Skin epidermis (tissue), 12 donors: ENCODE data around the gene OTOGL.
"Not testable (repeated sequence)": the region's sequence is repeated elsewhere in the genome, so short reads cannot be mapped to it uniquely, and the experiment has no call there.

ENCODE experiments used
- H3K27ac ChIP-seq, 21 experiments: fragments of 200-600 bp; sonication (generic) in 11 of 21; one replicate each; pipeline ENCODE4 v1.5.0; 2020; ENCODE audit warnings: mild to moderate bottlenecking in 3 of 21, inconsistent platforms in 2 of 21, moderate library complexity in 2 of 21
- H3K4me3 ChIP-seq, 7 experiments: fragments of 200-600 bp; sonication (generic) in 2 of 7; one replicate each; pipeline ENCODE4 v1.5.0; 2020; ENCODE audit warnings: inconsistent platforms in 2 of 7, mild to moderate bottlenecking in 2 of 7, moderate library complexity in 1 of 7

The OTOGL gene

DNA sequence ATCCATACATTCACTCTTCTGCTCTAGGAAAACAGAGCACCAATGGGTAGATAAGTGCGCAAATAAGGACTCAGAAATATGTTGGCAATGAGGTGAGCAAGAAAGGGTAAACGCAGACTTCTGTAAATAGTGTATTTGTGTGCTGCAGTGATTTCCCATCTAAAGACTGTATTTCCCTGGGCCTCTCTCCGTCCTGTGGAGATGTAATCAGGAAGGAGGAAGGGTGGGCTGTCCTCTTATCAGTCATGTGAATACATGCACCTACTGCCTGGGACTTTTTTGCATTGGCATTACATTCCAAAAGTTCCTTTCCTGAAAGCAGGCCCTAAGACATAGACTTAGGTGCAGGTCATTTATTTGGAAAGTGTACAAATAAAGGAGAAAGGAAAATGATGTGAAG lies 114.5 kb downstream of the OTOGL start:
- H3K27ac ChIP-seq, result no peak overlapping the region
- H3K4me3 ChIP-seq, result no peak overlapping the region

DNA sequence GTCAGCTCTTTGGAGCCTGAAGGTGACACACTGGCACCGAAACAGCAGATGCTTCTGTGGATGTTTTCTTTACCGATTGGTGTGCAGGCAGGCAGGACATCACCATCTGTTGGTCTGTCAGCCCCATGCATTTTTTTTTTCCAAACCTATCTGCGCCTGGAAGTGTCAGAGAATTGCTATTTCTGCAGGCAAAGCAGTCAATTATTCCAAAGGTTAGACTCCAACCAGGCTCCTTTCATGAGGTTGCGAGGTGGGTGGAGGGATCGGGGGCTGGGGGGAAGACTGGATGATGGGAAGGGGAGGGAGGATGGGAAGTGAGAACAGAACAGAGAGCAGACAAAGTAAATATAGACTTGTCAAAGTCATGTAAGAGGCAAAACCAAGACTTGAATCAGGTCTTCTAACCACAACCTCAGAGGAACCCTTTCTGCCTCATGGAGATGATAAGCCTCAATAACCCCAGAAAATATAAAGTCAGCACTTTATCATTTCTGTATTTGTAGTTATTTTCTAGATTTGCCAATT lies 117.7 kb downstream of the OTOGL start:
- H3K27ac ChIP-seq, result no peak overlapping the region
- H3K4me3 ChIP-seq, result no peak overlapping the region

DNA sequence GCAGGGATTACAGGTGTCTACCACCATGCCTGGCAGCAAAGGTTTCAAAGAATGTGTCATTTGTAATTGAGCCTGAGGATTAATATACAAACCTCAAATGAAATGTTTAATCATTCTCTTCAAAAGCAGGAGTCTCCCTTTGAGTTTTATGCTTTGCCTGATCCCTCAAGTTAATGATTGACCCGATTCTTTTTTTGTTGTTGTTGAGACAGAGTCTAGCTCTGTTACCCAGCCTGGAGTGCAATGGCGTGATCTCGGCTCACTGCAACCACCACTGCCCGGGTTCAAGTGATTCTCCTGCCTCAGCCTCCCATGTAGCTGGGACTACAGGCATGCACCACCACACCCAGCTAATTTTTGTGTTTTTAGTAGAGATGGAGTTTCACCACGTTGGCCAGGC lies 119.6 kb downstream of the OTOGL start:
- not testable (repeated sequence) for H3K4me3 ChIP-seq
- peak overlapping the region in 1 of 21 experiments; percentile 14 for H3K27ac ChIP-seq

GRCh38 chr12:80219345-80219744 lies 120.0 kb downstream of the OTOGL start:
- Histone ChIP-seq H3K4me3 (no peak overlapping the region), H3K27ac (peak overlapping the region in 1 of 21 experiments; percentile 14)

DNA sequence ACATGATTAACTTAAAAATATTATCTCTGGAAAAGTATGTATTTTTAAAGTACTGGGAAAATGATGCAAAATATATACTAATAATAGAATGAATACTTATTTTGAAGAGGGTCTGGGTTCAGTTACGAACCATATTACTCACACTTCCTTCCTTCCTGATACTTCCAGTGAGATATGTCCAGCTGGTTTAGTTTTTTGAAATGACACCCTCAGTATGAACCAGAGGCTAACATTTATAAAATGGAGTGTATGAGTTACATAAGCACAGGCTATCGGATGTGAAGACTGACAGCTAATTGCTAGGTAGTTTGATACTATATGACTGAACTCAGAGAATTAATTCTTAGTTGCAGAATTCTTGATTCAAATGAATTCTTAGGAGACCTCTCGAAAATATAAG lies 122.9 kb downstream of the OTOGL start:
- Histone ChIP-seq H3K27ac (no peak overlapping the region), H3K4me3 (no peak overlapping the region)

DNA sequence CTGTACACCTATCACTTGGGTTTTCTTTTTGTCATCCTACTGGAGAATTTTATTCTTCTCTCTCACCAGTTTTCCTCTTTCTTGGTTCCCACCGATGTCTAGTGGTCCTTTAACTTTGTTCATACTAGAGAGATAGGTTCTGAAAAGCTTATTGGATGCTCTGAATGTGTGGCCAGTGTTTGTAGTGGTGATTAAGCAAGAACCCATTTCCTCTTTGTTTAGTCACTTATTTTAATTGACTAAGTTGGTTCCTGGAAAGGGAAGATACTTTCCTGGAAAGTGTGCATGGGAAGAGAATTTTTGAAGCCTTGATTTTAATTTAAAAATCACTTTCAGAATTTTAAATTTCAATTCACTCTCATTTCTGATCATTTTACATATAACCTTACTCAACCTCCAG lies 127.2 kb downstream of the OTOGL start:
- no peak overlapping the region for H3K27ac ChIP-seq
- no peak overlapping the region for H3K4me3 ChIP-seq

- not testable (repeated sequence) for H3K27ac ChIP-seq, H3K4me3 ChIP-seq
Measured at GRCh38 chr12:80227904-80228303, 128.6 kb downstream of the OTOGL start.

- Histone ChIP-seq H3K27ac (no peak overlapping the region), H3K4me3 (no peak overlapping the region)
Measured at GRCh38 chr12:80230068-80230467, 130.7 kb downstream of the OTOGL start.

GRCh38 chr12:80232837-80233236 lies 133.5 kb downstream of the OTOGL start:
- Histone ChIP-seq H3K27ac (no peak overlapping the region), H3K4me3 (no peak overlapping the region)

DNA sequence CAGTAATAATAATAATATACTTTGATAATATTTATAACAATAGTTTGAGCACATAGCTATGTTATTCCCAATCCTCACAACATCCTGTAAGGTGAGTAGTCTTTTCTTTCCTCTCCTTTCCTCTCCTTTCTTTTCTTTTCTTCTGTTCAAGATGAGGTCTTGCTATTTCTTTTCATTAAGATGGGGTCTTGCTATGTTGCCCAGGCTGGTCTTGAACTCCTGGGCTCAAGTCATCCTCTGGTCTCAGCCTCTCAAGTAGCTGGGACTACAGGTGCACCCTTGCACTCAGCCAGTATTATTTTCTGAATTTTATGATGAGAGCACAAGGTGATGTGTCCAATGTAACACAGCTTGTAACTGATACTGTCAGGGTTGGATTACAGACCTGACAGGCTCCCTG lies 134.6 kb downstream of the OTOGL start:
- H3K4me3 ChIP-seq, result no peak overlapping the region
- H3K27ac ChIP-seq, result no peak overlapping the region

DNA sequence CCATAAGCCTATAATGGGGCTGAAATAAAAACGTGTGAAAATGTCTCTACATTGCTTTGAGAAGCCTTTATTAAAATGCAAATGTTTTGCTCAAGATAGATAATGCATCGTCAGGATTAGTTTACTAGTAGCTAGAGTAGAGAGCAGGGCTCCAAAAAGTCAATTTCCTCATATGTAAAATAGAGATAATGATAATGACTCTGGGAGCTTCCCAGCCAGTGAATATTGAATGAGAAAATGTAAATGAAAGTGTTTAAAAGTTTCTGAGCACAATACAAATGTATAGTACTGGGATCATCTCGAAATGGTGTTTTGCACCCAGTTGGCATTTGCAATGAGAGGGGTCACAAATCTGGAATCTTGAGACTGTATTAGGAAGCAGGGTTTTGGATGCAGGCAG lies 135.3 kb downstream of the OTOGL start:
- Histone ChIP-seq H3K4me3 (no peak overlapping the region), H3K27ac (no peak overlapping the region)

- H3K27ac ChIP-seq, result no peak overlapping the region
Measured at GRCh38 chr12:80235944-80236343, 136.6 kb downstream of the OTOGL start.

DNA sequence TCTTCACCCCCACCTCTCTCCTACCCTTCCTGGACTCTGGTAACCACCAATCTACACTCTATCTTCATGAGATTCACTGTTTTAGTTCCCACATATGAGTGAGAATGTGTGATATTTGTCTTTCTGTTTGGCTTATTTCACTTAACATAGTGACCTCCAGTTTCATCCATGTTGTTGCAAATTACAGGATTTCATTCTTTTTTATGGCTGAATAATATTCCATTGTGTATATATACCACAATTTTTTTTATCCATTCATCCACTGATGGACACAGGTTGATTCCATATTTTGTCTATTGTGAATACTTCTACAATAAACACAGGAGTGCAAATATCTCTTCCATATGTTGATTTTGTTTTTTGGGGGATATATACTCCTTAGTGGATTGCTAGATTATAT lies 140.5 kb downstream of the OTOGL start:
- no peak overlapping the region for H3K27ac ChIP-seq
- no peak overlapping the region for H3K4me3 ChIP-seq

More at GRCh38 chr12:80235944-80236343, 136.6 kb downstream of the OTOGL start:
- no peak overlapping the region for H3K4me3 ChIP-seq

DNA sequence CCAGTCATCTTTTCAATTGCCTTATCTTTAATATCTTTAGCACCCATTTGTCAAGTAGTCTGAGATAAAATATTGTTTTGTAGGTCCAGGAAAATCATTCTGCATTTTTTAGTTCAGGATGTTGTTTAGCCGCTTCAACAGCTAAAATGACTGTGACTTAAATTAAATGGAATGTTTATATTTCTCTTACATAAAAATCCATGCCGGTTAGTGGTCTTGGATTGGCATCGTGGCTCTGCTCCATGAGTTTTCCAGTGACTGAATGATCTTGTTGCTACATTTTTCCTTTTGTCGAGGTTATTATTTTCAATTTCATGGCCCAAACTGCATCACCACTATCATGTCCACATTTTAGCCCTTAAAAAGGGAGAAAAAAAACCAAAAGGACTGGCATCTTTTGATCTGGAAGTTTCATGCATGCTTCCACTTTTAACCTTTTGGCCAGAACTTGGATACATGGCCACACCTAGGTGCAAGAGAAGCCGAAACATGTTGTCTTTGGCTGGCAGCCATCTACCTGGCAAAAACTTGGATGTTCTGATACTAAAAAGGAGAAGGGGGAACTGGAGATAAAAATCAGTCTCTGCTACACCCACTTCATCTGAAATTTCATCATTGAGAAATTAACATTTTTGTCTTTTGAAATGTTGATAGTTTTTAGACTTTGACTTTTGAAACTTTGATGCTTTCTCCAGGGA lies 142.4 kb downstream of the OTOGL start:
- Histone ChIP-seq H3K27ac (no peak overlapping the region), H3K4me3 (no peak overlapping the region)

GRCh38 chr12:80242321-80242720 lies 143.0 kb downstream of the OTOGL start:
- Histone ChIP-seq H3K4me3 (no peak overlapping the region), H3K27ac (no peak overlapping the region)

DNA sequence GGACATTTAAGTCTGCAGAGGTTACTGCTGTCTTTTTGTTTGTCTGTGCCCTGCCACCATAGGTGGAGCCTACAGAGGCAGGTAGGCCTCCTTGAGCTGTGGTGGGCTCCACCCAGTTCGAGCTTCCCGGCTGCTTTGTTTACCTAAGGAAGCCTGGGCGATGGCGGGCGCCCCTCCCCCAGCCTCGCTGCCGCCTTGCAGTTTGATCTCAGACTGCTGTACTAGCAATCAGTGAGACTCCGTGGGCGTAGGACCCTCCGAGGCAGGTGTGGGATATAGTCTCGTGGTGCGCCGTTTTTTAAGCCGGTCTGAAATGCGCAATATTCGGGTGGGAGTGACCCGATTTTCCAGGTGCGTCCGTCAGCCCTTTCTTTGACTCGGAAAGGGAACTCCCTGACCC lies 150.2 kb downstream of the OTOGL start:
- not testable (repeated sequence) for H3K27ac ChIP-seq, H3K4me3 ChIP-seq

GRCh38 chr12:80257920-80258319 lies 158.6 kb downstream of the OTOGL start:
- Histone ChIP-seq H3K27ac (no peak overlapping the region), H3K4me3 (no peak overlapping the region)

DNA sequence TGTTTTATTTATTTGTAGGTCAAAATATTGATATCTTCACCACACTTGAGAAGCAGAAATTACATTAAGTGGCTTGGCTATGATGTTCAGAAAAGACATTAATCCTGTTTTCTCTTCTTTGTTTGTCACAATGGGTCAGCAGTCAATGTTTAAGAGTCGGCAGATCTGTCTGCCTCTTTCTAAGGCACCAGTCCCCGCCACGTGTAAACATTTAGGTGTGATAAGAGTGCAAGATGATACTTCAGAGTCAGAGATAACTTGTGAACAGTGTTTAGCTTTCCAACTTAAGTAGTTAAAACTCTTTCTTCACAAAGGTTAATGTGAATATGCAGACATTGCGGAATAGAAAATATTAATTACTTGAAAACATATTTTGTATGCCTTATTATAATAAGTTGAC lies 160.9 kb downstream of the OTOGL start:
- H3K4me3 ChIP-seq, result no peak overlapping the region
- H3K27ac ChIP-seq, result no peak overlapping the region

GRCh38 chr12:80261403-80261802 lies 162.1 kb downstream of the OTOGL start:
- Histone ChIP-seq H3K4me3 (no peak overlapping the region), H3K27ac (no peak overlapping the region)

DNA sequence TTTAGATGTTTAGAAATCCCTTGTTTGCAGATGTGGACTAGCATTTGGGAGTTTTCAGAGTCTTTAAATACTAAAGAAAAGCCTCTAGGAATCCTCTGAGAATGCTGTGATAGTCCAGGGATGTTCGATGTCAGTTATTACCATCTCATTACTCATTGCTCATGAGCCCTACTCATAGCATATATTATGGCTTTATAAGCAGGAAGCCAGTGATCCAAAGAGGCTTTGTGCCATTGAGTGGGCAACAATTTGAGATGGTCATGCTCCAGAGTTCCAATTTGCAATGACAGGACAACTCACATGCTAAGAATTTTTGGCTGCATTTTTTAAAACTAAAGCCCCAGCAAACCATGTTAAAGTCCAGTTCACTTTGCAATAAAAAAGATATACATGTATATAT lies 163.0 kb downstream of the OTOGL start:
- no peak overlapping the region for H3K27ac ChIP-seq
- no peak overlapping the region for H3K4me3 ChIP-seq

- no peak overlapping the region for H3K27ac ChIP-seq
Measured at GRCh38 chr12:80262771-80263170, 163.4 kb downstream of the OTOGL start.

GRCh38 chr12:80264386-80264785 lies 165.0 kb downstream of the OTOGL start:
- Histone ChIP-seq H3K4me3 (no peak overlapping the region), H3K27ac (no peak overlapping the region)

More at GRCh38 chr12:80262771-80263170, 163.4 kb downstream of the OTOGL start:
- H3K4me3 ChIP-seq, result no peak overlapping the region
